IMR-90 (cell line): ENCODE measurements around the gene LPAR1. TPM values are rescaled to one million over a fixed set of nuclear protein-coding genes. Genes with fewer than 3 reads are reported as not detected.
A peak's percentile ranks its signal among the peaks of the same experiment; 100 is the strongest.

Experiments
- ATAC-seq: fragments of 200-7000 bp; cut with Tn5 transposase; 2 replicates; pipeline ENCODE4 v1.9.1; 2020; ENCODE audit warnings: low read depth, mild to moderate bottlenecking, moderate library complexity
- BruUV-seq: library from RNA; stranded (reverse); fragments of 400-500 nt; replicated peaks from 2 replicates; lab custom pipeline; 2021; lab: Mats Ljungman, UMichigan
- CTCF ChIA-PET: fragments of 300-600 bp; formaldehyde crosslinking; extraction: SDS; loops from one replicate; lab custom pipeline; 2021; ENCODE audit warnings: antibody characterized with exemption; lab: Yijun Ruan, JAX
- POLR2A ChIA-PET: fragments of 300-600 bp; sonication (Branson Sonifier 250); formaldehyde crosslinking; loops from one replicate; lab custom pipeline; 2022; ENCODE audit warnings: antibody characterized with exemption; ENCODE audit not compliant: unreplicated experiment; lab: Charles Lee
- DNase-seq: peaks from one replicate; pipeline ENCODE4 v3.0.0; 2013
- H2AFZ ChIP-seq: replicated peaks from 2 replicates; pipeline ENCODE3; 2013; ENCODE audit warnings: low read length, mild to moderate bottlenecking; ENCODE audit not compliant: poor library complexity
- H2AK5ac ChIP-seq: 2 replicates; pipeline ENCODE4 v1.6.1; 2013; ENCODE audit warnings: low read depth, low read length, inconsistent platforms
- H2AK9ac ChIP-seq: replicated peaks from 2 replicates; pipeline ENCODE3; 2013; ENCODE audit warnings: mild to moderate bottlenecking, low read depth, low read length, moderate library complexity; ENCODE audit not compliant: poor library complexity
- H2BK120ac ChIP-seq: 2 replicates; pipeline ENCODE4 v1.6.1; 2013; ENCODE audit warnings: low read depth, low read length, inconsistent platforms
- H2BK15ac ChIP-seq: 3 replicates; pipeline ENCODE4 v1.6.1; 2013; ENCODE audit warnings: low read depth, low read length, inconsistent platforms
- H2BK20ac ChIP-seq: 2 replicates; pipeline ENCODE4 v1.6.1; 2013; ENCODE audit warnings: low read depth, mild to moderate bottlenecking, inconsistent platforms, low read length, moderate library complexity
- H2BK5ac ChIP-seq: 2 replicates; pipeline ENCODE4 v1.6.1; 2013; ENCODE audit warnings: mild to moderate bottlenecking, low read depth, low read length, inconsistent platforms; ENCODE audit not compliant: poor library complexity, severe bottlenecking
- H3K14ac ChIP-seq: replicated peaks from 2 replicates; pipeline ENCODE4 v1.6.1; 2013; ENCODE audit warnings: low read depth, low read length, inconsistent platforms
- H3K18ac ChIP-seq: 2 replicates; pipeline ENCODE4 v1.6.1; 2013; ENCODE audit warnings: low read depth, low read length, control low read depth
- H3K23ac ChIP-seq: 2 replicates; pipeline ENCODE4 v1.6.1; 2013; ENCODE audit warnings: low read depth, low read length, inconsistent platforms
- H3K27ac ChIP-seq: 2 replicates; pipeline ENCODE4 v1.5.1; 2013; ENCODE audit warnings: mild to moderate bottlenecking, control low read depth, low read length; ENCODE audit not compliant: insufficient read depth
- H3K27me3 ChIP-seq: 2 replicates; pipeline ENCODE4 v1.6.1; 2013; ENCODE audit warnings: low read length; ENCODE audit not compliant: control insufficient read depth, insufficient read depth
- H3K36me3 ChIP-seq: 2 replicates; pipeline ENCODE4 v1.6.1; 2013; ENCODE audit warnings: low read length, mixed read lengths; ENCODE audit not compliant: control insufficient read depth, insufficient read depth
- H3K4ac ChIP-seq: 2 replicates; pipeline ENCODE4 v1.6.1; 2013; ENCODE audit warnings: low read depth, low read length, inconsistent platforms
- H3K4me1 ChIP-seq: 2 replicates; pipeline ENCODE4 v1.6.1; 2013; ENCODE audit warnings: low read length, mixed read lengths; ENCODE audit not compliant: control insufficient read depth, insufficient read depth
- H3K4me2 ChIP-seq: 2 replicates; pipeline ENCODE4 v1.6.1; 2013; ENCODE audit warnings: low read depth, mild to moderate bottlenecking, control low read depth, low read length, moderate library complexity
- H3K4me3 ChIP-seq: 2 replicates; pipeline ENCODE4 v1.5.1; 2013; ENCODE audit warnings: low read depth, mild to moderate bottlenecking, control low read depth, low read length, moderate library complexity; ENCODE audit not compliant: insufficient read depth
- H3K56ac ChIP-seq: 2 replicates; pipeline ENCODE4 v1.6.1; 2013; ENCODE audit warnings: low read length, inconsistent platforms; ENCODE audit not compliant: insufficient read depth; ENCODE audit errors: extremely low read depth
- H3K79me1 ChIP-seq, 2 experiments: 2 replicates each; pipeline ENCODE4 v1.6.1; 2013; ENCODE audit warnings: low read length in 2 of 2, inconsistent platforms in 1 of 2, low read depth in 1 of 2
- H3K9ac ChIP-seq: 2 replicates; pipeline ENCODE4 v1.6.1; 2013; ENCODE audit warnings: low read depth, low read length, control low read depth
- H3K9me1 ChIP-seq: 2 replicates; pipeline ENCODE4 v1.6.1; 2013; ENCODE audit warnings: low read length, inconsistent platforms; ENCODE audit not compliant: insufficient read depth
- H3K9me3 ChIP-seq: 2 replicates; pipeline ENCODE4 v1.6.1; 2013; ENCODE audit warnings: low read length; ENCODE audit not compliant: control insufficient read depth, insufficient read depth
- H4K20me1 ChIP-seq: 2 replicates; pipeline ENCODE4 v1.6.1; 2013; ENCODE audit warnings: low read length, inconsistent platforms; ENCODE audit not compliant: insufficient read depth
- H4K5ac ChIP-seq: 2 replicates; pipeline ENCODE4 v1.6.1; 2013; ENCODE audit warnings: mild to moderate bottlenecking, low read depth, low read length, control low read depth
- H4K8ac ChIP-seq, 2 experiments: 2 replicates each; pipeline ENCODE4 v1.6.1; 2013; ENCODE audit warnings: low read depth in 2 of 2, low read length in 2 of 2, control low read depth in 1 of 2, inconsistent platforms in 1 of 2
- H4K91ac ChIP-seq: 2 replicates; pipeline ENCODE4 v1.6.1; 2013; ENCODE audit warnings: low read depth, low read length, inconsistent platforms; ENCODE audit not compliant: insufficient read depth
- CEBPB ChIP-seq: IDR thresholded peaks from 2 replicates; pipeline ENCODE4 v1.6.1; 2012; ENCODE audit warnings: low read depth, low read length, improper control_type of control experiment
- MAZ ChIP-seq: IDR thresholded peaks from 2 replicates; pipeline ENCODE4 v1.6.1; 2012; ENCODE audit warnings: low read depth, mild to moderate bottlenecking, low read length, improper control_type of control experiment, moderate library complexity, borderline replicate concordance
- MXI1 ChIP-seq: IDR thresholded peaks from 2 replicates; pipeline ENCODE4 v1.6.1; 2012; ENCODE audit warnings: low read depth, mild to moderate bottlenecking, low read length, moderate library complexity, borderline replicate concordance
- RAD21 ChIP-seq: IDR thresholded peaks from 2 replicates; pipeline ENCODE4 v1.6.1; 2012; ENCODE audit warnings: low read length, improper control_type of control experiment
- RFX5 ChIP-seq: IDR thresholded peaks from 2 replicates; pipeline ENCODE4 v1.8.0; 2012; ENCODE audit warnings: low read depth, mild to moderate bottlenecking, low read length, moderate library complexity
- USF2 ChIP-seq: fragments of 150-350 bp; IDR thresholded peaks from 2 replicates; pipeline ENCODE4 v1.6.1; 2017; ENCODE audit warnings: mild to moderate bottlenecking, antibody characterized with exemption, low read length, low read depth
- WGBS, 2 experiments: methylation state at CpG; one replicate each; pipeline versions ENCODE4 v1.1.5 to v1.1.7; 2013; ENCODE audit warnings: missing lambda C conversion rate in 2 of 2; ENCODE audit not compliant: insufficient read length in 1 of 2; ENCODE audit errors: extremely low coverage in 2 of 2; 5-methylcytosine and 5-hydroxymethylcytosine counted together
- dilution Hi-C: fragments of 300-500 bp; cut with HindIII; formaldehyde crosslinking; loops from one replicate; pipeline ENCODE4 v1.14.3; 2018; ENCODE audit warnings: low sequenced_read_pairs; ENCODE audit not compliant: unreplicated experiment
- in situ Hi-C: fragments of 300-500 bp; cut with MboI; formaldehyde crosslinking; loops from 3 replicates; pipeline ENCODE4 v1.14.3; 2019; ENCODE audit warnings: low sequenced_read_pairs, inconsistent platforms, mixed read lengths
- intact Hi-C: fragments of 100-400 bp; cut with micrococcal nuclease; formaldehyde crosslinking; loops from 2 replicates; pipeline ENCODE4 v1.10.0; 2022
- polyA plus RNA-seq, 3 experiments: library from polyadenylated mRNA; depleted of rRNA; stranded (reverse); fragments of >200 nt; gene quantifications; 2 replicates each; pipeline ENCODE4 v1.2.3, GENCODE V29; 2012; ENCODE audit warnings: low replicate concordance in 1 of 3
- total RNA-seq: library from RNA; depleted of rRNA; stranded (reverse); fragments of >200 nt; gene quantifications from 2 replicates; pipeline ENCODE4 v1.2.3, GENCODE V29; 2012
- TF ChIP-seq, protein P1 (sequence below): fragments of 150-350 bp; IDR thresholded peaks from 2 replicates; pipeline ENCODE4 v1.6.1; 2016; ENCODE audit warnings: low read depth, mild to moderate bottlenecking, low read length, moderate library complexity, borderline replicate concordance

The LPAR1 gene
- total and polyA plus RNA-seq, 2 of the 4 experiments (the other 2 are of a cell fraction): 171 to 315 TPM

DNA sequence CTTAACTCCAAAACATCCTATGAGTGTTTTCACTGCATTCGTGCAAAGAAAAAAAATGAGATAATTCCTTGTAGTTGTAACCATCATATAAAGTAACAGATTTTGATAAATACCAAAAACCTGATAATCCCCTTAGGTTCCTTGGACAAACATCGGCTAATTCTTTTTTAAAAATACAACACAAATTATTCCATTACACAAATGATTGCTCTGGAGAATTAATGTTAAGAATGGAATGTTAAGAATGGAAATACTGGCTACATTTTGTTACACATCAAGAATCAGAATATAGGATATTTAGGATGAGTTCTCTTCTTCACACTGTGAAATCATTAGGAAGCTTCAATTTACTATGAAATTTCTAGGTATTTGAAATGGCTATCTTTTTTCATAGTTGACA, 139.4 kb downstream of the LPAR1 start:
- no peak for ATAC-seq
- Histone ChIP-seq H3K9me1 (peaks cover 3% of the 10 kb centered on the region), H2AFZ (no peak overlapping the region), H4K91ac (no peak overlapping the region), H3K4me3 (no peak overlapping the region), H4K20me1 (peaks cover 4% of the 10 kb centered on the region; the same call in 1 of the 2 replicates), H3K4ac (peak overlapping the region; percentile 53; the same call in 1 of the 2 replicates), H2BK120ac (peak overlapping the region; percentile 33; the same call in 1 of the 2 replicates), H2AK9ac (no peak overlapping the region), H3K9ac (no peak overlapping the region), H3K27me3 (no peaks in the 10 kb centered on the region), H3K9me3 (peaks cover 5% of the 10 kb centered on the region), H2BK15ac (0 out of 3 replicates have a peak overlapping the region, but pooled peaks have one; percentile 35), H3K4me2 (no peak overlapping the region), H3K36me3 (peaks cover 13% of the 10 kb centered on the region), H3K27ac (no peak overlapping the region; the same call in 1 of the 2 replicates), H2AK5ac (no peak overlapping the region), H3K79me1 (peaks cover 46 to 75% of the 10 kb centered on the region in 2 experiments), H4K5ac (0 out of 2 replicates have a peak overlapping the region, but pooled peaks have one; percentile 15), H3K4me1 (peaks cover 10% of the 10 kb centered on the region), H3K18ac (peak overlapping the region; percentile 50), H4K8ac (peak overlapping the region; percentile 50 to 68; a peak in 1 of 4 replicates), H3K56ac (no peak overlapping the region), H2BK5ac (peak overlapping the region; percentile 62), H3K14ac (peak overlapping the region; percentile 46; the same call in 1 of the 2 replicates), H3K23ac (no peak overlapping the region), H2BK20ac (no peak overlapping the region)
- no peak for DNase-seq
- ChIA-PET CTCF (no interaction called here), POLR2A (no interaction called here)
- no TSS peak for BruUV-seq
- no CpG with 5 or more reads among the region's 2 CpGs for WGBS, 2 experiments
- no peak for TF ChIP-seq CEBPB
- TF ChIP-seq MAZ: no peak
- TF ChIP-seq, protein P1, sequence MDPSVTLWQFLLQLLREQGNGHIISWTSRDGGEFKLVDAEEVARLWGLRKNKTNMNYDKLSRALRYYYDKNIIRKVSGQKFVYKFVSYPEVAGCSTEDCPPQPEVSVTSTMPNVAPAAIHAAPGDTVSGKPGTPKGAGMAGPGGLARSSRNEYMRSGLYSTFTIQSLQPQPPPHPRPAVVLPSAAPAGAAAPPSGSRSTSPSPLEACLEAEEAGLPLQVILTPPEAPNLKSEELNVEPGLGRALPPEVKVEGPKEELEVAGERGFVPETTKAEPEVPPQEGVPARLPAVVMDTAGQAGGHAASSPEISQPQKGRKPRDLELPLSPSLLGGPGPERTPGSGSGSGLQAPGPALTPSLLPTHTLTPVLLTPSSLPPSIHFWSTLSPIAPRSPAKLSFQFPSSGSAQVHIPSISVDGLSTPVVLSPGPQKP: no peak
- TF ChIP-seq RFX5: no peak
- TF ChIP-seq RAD21: no peak
- TF ChIP-seq MXI1: no peak
- TF ChIP-seq USF2: no peak
- in situ Hi-C loops: no loop called here
- intact Hi-C loops: no loop called here
- dilution Hi-C loops: no loop called here
